ENCODE results near the gene LIN7C. TPM values are rescaled to one million over a fixed set of nuclear protein-coding genes. Genes with fewer than 3 reads are reported as not detected.

Gene LIN7C
- polyA plus RNA-seq, 1 donor from 2014 or later = 131 TPM

- peaks cover 41% of the 10 kb centered on the region for H3K79me2 ChIP-seq (replicated peaks; ENCODE audit: insufficient read depth, low read length)
- H3K27ac ChIP-seq (ENCODE audit: low read length) = no peak overlapping the region
- no peak overlapping the region for H3K9ac ChIP-seq (ENCODE audit: low read length)
- no peaks in the 10 kb centered on the region for H3K9me3 ChIP-seq (ENCODE audit: low read length)
- peaks cover 2% of the 10 kb centered on the region for H4K20me1 ChIP-seq (ENCODE audit: insufficient read depth)
- no peak overlapping the region for H3K4me2 ChIP-seq (ENCODE audit: low read length)
- H3K4me3 ChIP-seq (ENCODE audit: low read length) = no peak overlapping the region
- H3K27me3 ChIP-seq (ENCODE audit: insufficient read depth, low read depth, low read length) = no peaks in the 10 kb centered on the region
- no peaks in the 10 kb centered on the region for H3K9me2 ChIP-seq (ENCODE audit: insufficient read depth, low read length)
- no peak for TF ChIP-seq EP300 (conservative IDR thresholded peaks at IDR 0.05; ENCODE audit: poor library complexity, severe bottlenecking)
- TF ChIP-seq TAF1 (IDR thresholded peaks at IDR 0.05; ENCODE audit: low read depth) = no peak
- no peak for TF ChIP-seq SMC3 (conservative IDR thresholded peaks at IDR 0.05; ENCODE audit: poor library complexity)
- no peak for TF ChIP-seq MXI1 (conservative IDR thresholded peaks at IDR 0.05; ENCODE audit: poor library complexity, severe bottlenecking)
- TF ChIP-seq POLR2AphosphoS5 (IDR thresholded peaks at IDR 0.05) = no peak
- TF ChIP-seq REST (IDR thresholded peaks at IDR 0.05; ENCODE audit: borderline replicate concordance) = no peak
- TF ChIP-seq, protein P1, sequence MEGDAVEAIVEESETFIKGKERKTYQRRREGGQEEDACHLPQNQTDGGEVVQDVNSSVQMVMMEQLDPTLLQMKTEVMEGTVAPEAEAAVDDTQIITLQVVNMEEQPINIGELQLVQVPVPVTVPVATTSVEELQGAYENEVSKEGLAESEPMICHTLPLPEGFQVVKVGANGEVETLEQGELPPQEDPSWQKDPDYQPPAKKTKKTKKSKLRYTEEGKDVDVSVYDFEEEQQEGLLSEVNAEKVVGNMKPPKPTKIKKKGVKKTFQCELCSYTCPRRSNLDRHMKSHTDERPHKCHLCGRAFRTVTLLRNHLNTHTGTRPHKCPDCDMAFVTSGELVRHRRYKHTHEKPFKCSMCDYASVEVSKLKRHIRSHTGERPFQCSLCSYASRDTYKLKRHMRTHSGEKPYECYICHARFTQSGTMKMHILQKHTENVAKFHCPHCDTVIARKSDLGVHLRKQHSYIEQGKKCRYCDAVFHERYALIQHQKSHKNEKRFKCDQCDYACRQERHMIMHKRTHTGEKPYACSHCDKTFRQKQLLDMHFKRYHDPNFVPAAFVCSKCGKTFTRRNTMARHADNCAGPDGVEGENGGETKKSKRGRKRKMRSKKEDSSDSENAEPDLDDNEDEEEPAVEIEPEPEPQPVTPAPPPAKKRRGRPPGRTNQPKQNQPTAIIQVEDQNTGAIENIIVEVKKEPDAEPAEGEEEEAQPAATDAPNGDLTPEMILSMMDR (IDR thresholded peaks at IDR 0.05; ENCODE audit: poor library complexity, severe bottlenecking) = no peak
- no peak for TF ChIP-seq EZH2 (IDR thresholded peaks at IDR 0.05; ENCODE audit: borderline replicate concordance, insufficient read depth, low read length, poor library complexity, severe bottlenecking)
- no peak for TF ChIP-seq RAD21 (conservative IDR thresholded peaks at IDR 0.05)
- peaks cover 9% of the 10 kb centered on the region for H3K36me3 ChIP-seq (ENCODE audit: insufficient read depth, low read length)
- H3F3A ChIP-seq (ENCODE audit: insufficient read depth, low read length, poor library complexity, severe bottlenecking) = peaks cover 2% of the 10 kb centered on the region
- no peak overlapping the region for H2AFZ ChIP-seq (ENCODE audit: low read depth, low read length)
These were observed 5.5 kb downstream of the LIN7C start for GRCh38 chr11:27501100-27501499.

GRCh38 chr11:27497911-27498310, 8.7 kb downstream of the LIN7C start:
- no peak overlapping the region for H2AFZ ChIP-seq (ENCODE audit: low read depth, low read length)
- H3K27me3 ChIP-seq (ENCODE audit: insufficient read depth, low read depth, low read length) = no peaks in the 10 kb centered on the region
- TF ChIP-seq, protein P1 (IDR thresholded peaks at IDR 0.05; ENCODE audit: poor library complexity, severe bottlenecking) = no peak
- TF ChIP-seq SMC3 (conservative IDR thresholded peaks at IDR 0.05; ENCODE audit: poor library complexity) (no peak), RAD21 (conservative IDR thresholded peaks at IDR 0.05) (no peak), EP300 (conservative IDR thresholded peaks at IDR 0.05; ENCODE audit: poor library complexity, severe bottlenecking) (no peak), REST (IDR thresholded peaks at IDR 0.05; ENCODE audit: borderline replicate concordance) (no peak), MXI1 (conservative IDR thresholded peaks at IDR 0.05; ENCODE audit: poor library complexity, severe bottlenecking) (no peak), EZH2 (IDR thresholded peaks at IDR 0.05; ENCODE audit: borderline replicate concordance, insufficient read depth, low read length, poor library complexity, severe bottlenecking) (no peak), POLR2AphosphoS5 (IDR thresholded peaks at IDR 0.05) (no peak), TAF1 (IDR thresholded peaks at IDR 0.05; ENCODE audit: low read depth) (no peak)
- H3K9me2 ChIP-seq (ENCODE audit: insufficient read depth, low read length) = no peaks in the 10 kb centered on the region
- peaks cover 2% of the 10 kb centered on the region for H4K20me1 ChIP-seq (ENCODE audit: insufficient read depth)
- H3F3A ChIP-seq (ENCODE audit: insufficient read depth, low read length, poor library complexity, severe bottlenecking) = no peaks in the 10 kb centered on the region
- no peak overlapping the region for H3K4me3 ChIP-seq (ENCODE audit: low read length)
- H3K79me2 ChIP-seq (replicated peaks; ENCODE audit: insufficient read depth, low read length) = peaks cover 16% of the 10 kb centered on the region
- no peak overlapping the region for H3K4me2 ChIP-seq (ENCODE audit: low read length)
- H3K9me3 ChIP-seq (ENCODE audit: low read length) = no peaks in the 10 kb centered on the region
- no peak overlapping the region for H3K9ac ChIP-seq (ENCODE audit: low read length)
- H3K27ac ChIP-seq (ENCODE audit: low read length) = no peak overlapping the region
- peaks cover 9% of the 10 kb centered on the region for H3K36me3 ChIP-seq (ENCODE audit: insufficient read depth, low read length)
